PFSK-1 (cell line): ENCODE data around the gene KCTD11.

Experiments
- POLR2AphosphoS5 ChIP-seq: IDR thresholded peaks from 2 replicates; pipeline ENCODE4 v1.6.1; 2012; ENCODE audit warnings: low read depth, mild to moderate bottlenecking, control low read depth, low read length, moderate library complexity
- SIN3A ChIP-seq: IDR thresholded peaks from 2 replicates; pipeline ENCODE4 v1.6.1; 2012; ENCODE audit warnings: mild to moderate bottlenecking, low read length, moderate library complexity, borderline replicate concordance; ENCODE audit not compliant: insufficient read depth
- TAF1 ChIP-seq: IDR thresholded peaks from 2 replicates; pipeline ENCODE4 v1.6.1; 2012; ENCODE audit warnings: low read length, control low read depth, borderline replicate concordance; ENCODE audit not compliant: insufficient read depth

DNA sequence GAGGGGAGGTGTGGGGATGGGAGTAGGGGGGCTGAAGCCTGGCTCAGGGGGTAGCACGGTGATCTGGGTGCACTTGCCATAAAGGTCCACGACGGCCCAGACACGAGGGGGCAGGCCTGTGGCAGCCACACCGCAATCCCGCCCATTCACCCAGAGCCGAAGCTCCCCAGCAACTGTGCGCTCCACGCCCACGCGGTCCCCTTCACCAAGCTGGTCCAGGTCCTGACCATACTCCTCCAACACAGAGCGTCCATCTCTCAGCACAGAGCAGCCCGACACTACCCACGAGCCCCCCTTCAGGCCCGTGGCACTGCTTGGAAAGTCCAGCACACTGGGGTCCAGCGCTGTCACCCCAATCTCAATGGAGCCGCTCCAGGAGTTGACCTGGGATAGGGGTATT lies 24.5 kb upstream of the KCTD11 start:
- no peak for TF ChIP-seq POLR2AphosphoS5
- TF ChIP-seq TAF1 = no peak
- no peak for TF ChIP-seq SIN3A
